ENCODE results near the gene CELF4.

- TF ChIP-seq, protein P1, sequence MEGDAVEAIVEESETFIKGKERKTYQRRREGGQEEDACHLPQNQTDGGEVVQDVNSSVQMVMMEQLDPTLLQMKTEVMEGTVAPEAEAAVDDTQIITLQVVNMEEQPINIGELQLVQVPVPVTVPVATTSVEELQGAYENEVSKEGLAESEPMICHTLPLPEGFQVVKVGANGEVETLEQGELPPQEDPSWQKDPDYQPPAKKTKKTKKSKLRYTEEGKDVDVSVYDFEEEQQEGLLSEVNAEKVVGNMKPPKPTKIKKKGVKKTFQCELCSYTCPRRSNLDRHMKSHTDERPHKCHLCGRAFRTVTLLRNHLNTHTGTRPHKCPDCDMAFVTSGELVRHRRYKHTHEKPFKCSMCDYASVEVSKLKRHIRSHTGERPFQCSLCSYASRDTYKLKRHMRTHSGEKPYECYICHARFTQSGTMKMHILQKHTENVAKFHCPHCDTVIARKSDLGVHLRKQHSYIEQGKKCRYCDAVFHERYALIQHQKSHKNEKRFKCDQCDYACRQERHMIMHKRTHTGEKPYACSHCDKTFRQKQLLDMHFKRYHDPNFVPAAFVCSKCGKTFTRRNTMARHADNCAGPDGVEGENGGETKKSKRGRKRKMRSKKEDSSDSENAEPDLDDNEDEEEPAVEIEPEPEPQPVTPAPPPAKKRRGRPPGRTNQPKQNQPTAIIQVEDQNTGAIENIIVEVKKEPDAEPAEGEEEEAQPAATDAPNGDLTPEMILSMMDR (IDR thresholded peaks at IDR 0.05) = no peak
- TF ChIP-seq POLR2A (IDR thresholded peaks at IDR 0.05) (no peak), POLR2AphosphoS5 (IDR thresholded peaks at IDR 0.05) (no peak)
These were observed 125.4 kb downstream of the CELF4 start for GRCh38 chr18:37440206-37440605.

Data from upper lobe of left lung (tissue), 4 donors.